HEK293T (cell line): ENCODE results near the gene TDRD12.

ENCODE experiments used
- ARNT ChIP-seq: fragments of 450-650 bp; IDR thresholded peaks from 2 replicates; pipeline ENCODE4 v1.6.1; 2017; ENCODE audit warnings: mild to moderate bottlenecking
- BHLHE40 ChIP-seq: fragments of 450-650 bp; IDR thresholded peaks from 2 replicates; pipeline ENCODE4 v1.6.1; 2016; ENCODE audit warnings: mild to moderate bottlenecking, moderate library complexity, borderline replicate concordance
- CTBP1 ChIP-seq: fragments of 450-650 bp; IDR thresholded peaks from 2 replicates; pipeline ENCODE4 v1.6.1; 2016; ENCODE audit warnings: borderline replicate concordance
- ELF4 ChIP-seq: fragments of 450-650 bp; IDR thresholded peaks from 2 replicates; pipeline ENCODE4 v1.6.1; 2017; ENCODE audit warnings: antibody characterized with exemption
- FOXA1 ChIP-seq: fragments of 450-650 bp; IDR thresholded peaks from 2 replicates; pipeline ENCODE4 v1.6.1; 2016; ENCODE audit warnings: mild to moderate bottlenecking
- FOXK2 ChIP-seq: fragments of 450-650 bp; IDR thresholded peaks from 2 replicates; pipeline ENCODE4 v1.6.1; 2016; ENCODE audit warnings: mild to moderate bottlenecking
- FOXM1 ChIP-seq: fragments of 450-650 bp; IDR thresholded peaks from 2 replicates; pipeline ENCODE4 v1.6.1; 2017; ENCODE audit warnings: mild to moderate bottlenecking, borderline replicate concordance
- L3MBTL2 ChIP-seq: fragments of 450-650 bp; conservative IDR thresholded peaks from 2 replicates; pipeline ENCODE4 v1.6.1; 2016; ENCODE audit warnings: mild to moderate bottlenecking
- NFRKB ChIP-seq: fragments of 450-650 bp; IDR thresholded peaks from 2 replicates; pipeline ENCODE4 v1.6.1; 2016; ENCODE audit warnings: mild to moderate bottlenecking, moderate library complexity
- SP1 ChIP-seq: fragments of 450-650 bp; IDR thresholded peaks from 2 replicates; pipeline ENCODE4 v1.6.1; 2017
- TARDBP ChIP-seq: fragments of 450-650 bp; IDR thresholded peaks from 2 replicates; pipeline ENCODE4 v1.6.1; 2016
- ZNF384 ChIP-seq: fragments of 450-650 bp; IDR thresholded peaks from 2 replicates; pipeline ENCODE4 v1.6.1; 2016

GRCh38 chr19:32718286-32718685 is 1.3 kb upstream of the TDRD12 start:
- TF ChIP-seq CTBP1 (no peak), SP1 (no peak), FOXK2 (no peak), BHLHE40 (no peak), ELF4 (no peak), L3MBTL2 (no peak), ARNT (no peak), TARDBP (no peak), FOXM1 (no peak), FOXA1 (no peak), ZNF384 (no peak), NFRKB (no peak)
